HG02938 (cell line): ENCODE results near the gene DNAI4.
"Not testable (repeated sequence)": the region's sequence is repeated elsewhere in the genome, so short reads cannot be mapped to it uniquely, and the experiment has no call there.

Experiments used
- ATAC-seq: cut with Tn5 transposase; IDR thresholded peaks from one replicate; pipeline ENCODE4 v1.9.1; 2021; ENCODE audit warnings: mild to moderate bottlenecking, moderate library complexity; ENCODE audit not compliant: unreplicated experiment

DNAI4 gene

DNA sequence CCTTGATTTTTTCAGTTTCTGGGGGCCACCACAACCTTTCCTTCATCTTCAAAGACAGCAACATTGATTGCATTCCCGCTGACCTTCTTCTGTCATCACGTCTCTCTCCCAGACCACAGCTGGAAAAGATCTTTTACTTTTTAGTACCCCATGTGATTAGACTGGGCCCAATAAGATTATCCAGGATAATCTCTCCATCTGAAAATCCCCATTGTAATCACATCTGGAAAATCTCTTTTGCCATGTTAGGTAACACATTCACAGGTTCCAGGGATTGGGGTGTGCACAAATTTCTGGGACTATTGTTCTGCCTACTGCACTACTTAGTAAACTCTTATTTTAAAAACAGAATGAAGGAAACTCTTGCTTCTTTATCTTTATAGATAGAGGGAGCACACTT is 76.5 kb downstream of the DNAI4 start:
- no peak for ATAC-seq

DNA sequence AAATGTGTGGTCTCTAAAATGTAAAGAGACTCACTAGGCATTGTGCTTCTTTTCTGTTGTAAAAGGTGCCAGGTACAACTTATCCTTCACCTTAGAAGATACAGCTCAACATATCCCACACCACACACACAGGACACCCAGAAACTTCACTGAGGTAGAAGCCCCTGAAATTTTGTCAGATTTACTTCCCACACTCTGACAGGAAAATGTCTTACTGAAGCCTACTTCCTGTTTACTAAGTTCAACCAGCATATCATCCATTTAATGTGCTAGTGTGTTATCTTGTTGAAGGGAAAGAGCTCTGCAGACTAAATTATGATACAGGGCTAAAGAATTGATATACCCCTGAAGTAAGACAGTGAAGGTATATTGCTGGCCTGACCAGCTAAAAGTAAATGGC is 83.7 kb downstream of the DNAI4 start:
- ATAC-seq = no peak

- ATAC-seq = no peak
These were observed 89.7 kb downstream of the DNAI4 start for GRCh38 chr1:66834926-66835325.

GRCh38 chr1:66833112-66833511 is 91.5 kb downstream of the DNAI4 start:
- no peak for ATAC-seq

GRCh38 chr1:66831529-66832239 is 93.0 kb downstream of the DNAI4 start:
- ATAC-seq = no peak

GRCh38 chr1:66824771-66825170 is 99.9 kb downstream of the DNAI4 start:
- ATAC-seq = no peak

DNA sequence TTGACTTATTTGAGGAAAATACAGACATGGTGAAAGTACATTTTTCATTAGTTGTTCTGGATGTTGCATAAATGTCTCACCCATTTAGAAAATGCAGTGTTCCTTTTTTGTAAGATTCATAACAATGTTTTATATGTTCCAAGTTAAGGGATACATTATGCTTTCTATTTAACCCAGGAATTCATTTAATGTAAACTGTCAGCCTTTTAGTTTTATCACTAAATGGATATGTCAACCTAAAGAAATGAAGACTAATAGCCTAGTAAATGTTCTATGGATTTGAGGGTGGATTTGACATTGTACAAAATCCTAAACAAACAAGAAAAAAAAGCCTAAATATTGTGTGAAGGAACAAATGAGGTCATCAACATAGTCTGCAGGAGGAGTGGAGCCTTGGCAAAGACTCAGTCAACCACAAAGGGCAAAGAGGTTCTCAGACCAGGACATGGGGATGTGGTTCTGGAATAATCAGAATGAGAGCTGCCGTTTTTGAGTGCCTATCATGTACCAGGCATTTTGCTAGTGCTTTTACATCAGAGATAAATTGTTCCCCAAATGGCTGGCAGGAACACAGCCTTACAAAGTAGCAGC is 114.8 kb downstream of the DNAI4 start:
- ATAC-seq = no peak

- no peak for ATAC-seq
These were observed 115.4 kb downstream of the DNAI4 start for GRCh38 chr1:66809245-66809644.

GRCh38 chr1:66795839-66796238 is 128.8 kb downstream of the DNAI4 start:
- ATAC-seq = not testable (repeated sequence)

DNA sequence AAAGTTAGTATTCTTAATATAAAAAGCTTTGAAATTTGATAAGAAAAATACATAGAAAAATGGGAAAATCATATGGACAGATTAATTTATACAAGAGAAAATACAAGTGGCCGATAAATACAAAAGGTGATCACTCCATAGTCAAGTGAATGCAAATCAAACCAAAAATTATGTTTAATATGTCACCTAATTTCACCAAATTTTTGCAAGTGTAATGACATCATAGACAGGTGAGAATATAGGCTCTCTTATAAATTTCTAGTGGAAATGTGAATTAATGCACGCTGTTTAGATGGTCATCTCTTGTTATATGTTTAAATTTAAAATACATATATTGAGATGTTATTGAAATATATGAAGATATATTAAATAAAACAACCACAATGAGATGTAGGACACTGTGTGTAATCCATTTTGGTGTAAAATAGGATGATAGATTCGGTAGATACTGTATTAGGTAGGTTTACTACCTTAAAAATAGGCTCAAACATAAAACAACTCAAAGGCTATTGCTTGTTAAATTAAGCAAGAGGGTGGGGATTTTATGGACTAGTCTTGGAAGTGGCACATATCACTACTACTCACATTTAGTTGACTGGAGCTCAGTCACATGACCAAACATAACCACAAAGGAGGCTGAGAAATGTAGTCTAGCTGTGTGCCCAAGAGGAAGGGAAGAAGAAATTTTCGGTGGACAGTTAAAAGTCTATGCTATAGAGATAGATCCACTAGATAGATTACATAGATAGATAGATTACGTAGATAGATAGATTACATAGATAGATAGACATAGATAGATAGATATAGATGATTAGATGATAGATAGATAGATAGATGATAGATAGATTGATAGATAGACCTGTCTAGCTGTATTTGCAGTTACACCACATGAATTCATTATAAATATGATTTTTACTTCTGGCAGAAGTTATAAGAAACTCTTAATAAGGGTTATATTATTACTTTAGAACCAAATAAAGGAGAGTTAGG is 132.7 kb downstream of the DNAI4 start:
- no peak for ATAC-seq

- no peak for ATAC-seq
These were observed 136.3 kb downstream of the DNAI4 start for GRCh38 chr1:66788231-66788939.

- ATAC-seq = no peak
These were observed 137.0 kb downstream of the DNAI4 start for GRCh38 chr1:66787641-66788040.

- ATAC-seq = not testable (repeated sequence)
These were observed 138.9 kb downstream of the DNAI4 start for GRCh38 chr1:66785800-66786199.

DNA sequence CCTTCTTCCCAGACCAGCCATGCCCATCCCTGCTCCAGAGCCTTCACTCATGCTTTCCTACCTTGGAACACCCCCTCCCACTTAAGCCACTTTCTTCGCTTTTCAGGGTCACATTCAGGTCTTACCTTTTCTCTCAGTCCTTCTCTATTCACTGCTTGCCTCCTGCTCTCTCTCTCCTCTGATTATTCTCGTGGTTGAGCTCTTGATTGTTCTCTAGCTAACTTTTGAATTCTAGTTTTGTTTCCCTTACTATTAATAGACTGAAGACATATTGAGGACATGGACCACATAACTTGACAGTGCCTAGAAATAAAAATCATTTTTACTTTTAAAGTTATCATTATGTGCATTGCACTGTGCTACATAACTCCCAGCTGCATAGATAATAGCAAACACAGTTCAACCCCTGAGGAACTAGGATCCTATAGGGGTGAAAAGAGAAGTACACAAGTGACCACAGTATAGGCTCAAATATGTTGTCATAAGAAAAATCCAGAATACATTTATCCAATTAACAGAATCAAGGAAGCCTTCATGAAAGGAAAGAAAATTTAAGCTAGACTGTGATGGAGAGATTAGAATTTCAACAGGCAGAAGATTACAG is 145.1 kb downstream of the DNAI4 start:
- ATAC-seq = no peak

DNA sequence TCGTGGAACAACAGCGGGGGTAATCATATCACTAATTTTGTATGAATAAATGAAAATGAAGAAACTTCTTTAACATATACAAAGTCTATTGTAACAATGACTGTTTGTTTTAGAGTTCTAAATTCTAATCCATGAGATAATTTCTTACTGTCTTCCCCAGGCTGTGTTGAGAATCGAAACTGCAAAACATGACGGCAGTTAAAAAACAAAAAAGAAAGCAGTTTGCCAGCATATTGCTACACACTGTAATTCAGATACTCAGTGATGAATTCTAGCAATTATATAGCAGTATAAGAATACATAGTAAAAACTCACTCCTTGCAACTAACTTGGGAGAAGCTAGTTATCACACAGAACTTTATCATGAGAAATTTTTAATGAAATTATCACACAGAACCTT is 145.7 kb downstream of the DNAI4 start:
- ATAC-seq = no peak

DNA sequence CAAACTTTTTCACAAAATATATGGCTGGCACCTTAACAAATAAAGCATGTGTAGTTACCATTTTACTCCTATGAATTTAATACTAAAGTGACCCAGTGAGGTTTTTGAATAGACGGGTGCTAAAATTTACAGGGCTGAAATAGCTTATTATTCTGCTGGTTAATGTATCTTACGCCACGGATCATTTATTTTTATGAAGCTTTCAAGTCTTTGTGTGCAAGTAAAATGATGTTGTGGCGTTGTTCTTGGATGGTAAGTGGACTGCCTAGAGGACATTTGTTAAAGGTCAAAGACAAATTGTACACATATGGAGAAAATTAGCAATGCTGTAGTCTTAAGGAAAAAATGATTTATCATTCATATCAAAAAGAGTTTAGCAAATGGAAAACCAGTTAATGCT is 146.4 kb downstream of the DNAI4 start:
- ATAC-seq = no peak

DNA sequence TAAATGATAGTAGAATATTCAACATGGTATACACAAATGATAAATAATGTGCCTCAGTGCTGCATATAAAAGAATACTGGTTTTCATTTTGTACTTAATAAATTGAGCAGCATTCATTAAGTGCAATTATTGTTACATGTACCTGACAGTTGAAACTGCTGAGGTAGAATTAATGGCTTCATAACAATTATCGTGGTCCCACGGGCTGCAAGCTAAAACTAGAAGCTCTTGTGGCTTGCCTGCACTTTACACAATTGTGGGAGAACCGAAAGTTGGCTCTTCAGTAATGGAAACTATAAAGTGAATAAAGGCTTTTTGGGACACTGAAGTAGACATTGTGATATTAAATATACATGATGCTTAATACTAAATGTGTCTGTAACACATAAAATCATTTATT is 146.8 kb downstream of the DNAI4 start:
- ATAC-seq = no peak

DNA sequence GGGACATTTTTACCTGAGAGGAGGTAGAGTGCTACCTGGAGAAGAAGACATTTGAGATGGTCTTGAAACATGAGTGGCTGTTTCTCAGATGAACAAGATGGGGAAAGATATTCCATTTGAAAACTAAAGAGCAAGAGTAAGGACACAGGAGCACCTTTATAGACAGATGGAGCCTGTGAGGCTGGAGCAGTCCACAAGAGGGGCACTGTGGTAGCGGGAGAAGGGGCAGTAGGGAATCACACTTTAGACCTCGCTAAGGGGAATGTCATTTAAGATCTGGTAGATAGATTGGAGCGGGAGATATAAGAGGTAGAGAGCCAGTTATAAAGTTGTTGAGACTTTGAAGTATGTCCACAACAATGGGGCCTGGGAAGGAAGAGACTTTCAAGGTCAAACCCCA is 149.0 kb downstream of the DNAI4 start:
- ATAC-seq = no peak

DNA sequence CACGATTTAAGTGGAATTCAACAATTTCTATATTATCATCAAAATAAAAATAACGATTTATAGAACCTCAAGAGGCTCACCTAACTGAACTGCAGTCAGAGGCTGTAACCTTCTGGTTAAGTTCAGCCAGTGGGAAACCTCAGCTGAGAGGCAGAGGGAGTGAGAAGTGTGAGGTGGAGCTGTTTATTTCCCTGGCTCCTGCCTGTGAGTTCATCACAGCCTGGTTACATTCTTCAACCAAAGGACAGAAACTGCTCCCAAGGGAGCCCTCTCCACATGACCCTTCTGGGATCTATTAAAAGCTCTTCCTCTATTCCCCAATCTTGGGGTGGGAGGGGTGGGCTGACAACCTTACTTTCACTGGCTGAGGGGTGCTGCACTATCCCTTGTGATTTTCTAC is 150.2 kb downstream of the DNAI4 start:
- ATAC-seq = no peak

- no peak for ATAC-seq
These were observed 151.4 kb downstream of the DNAI4 start for GRCh38 chr1:66773227-66773626.

GRCh38 chr1:66770694-66771093 is 154.0 kb downstream of the DNAI4 start:
- ATAC-seq = no peak
